Mesendoderm (in vitro differentiated cells): ENCODE measurements around the gene SLC7A7.

Source experiments
- DNase-seq: peaks from one replicate; pipeline ENCODE4 v3.0.0; 2013
- H2AK5ac ChIP-seq: 2 replicates; pipeline ENCODE4 v1.6.1; 2013; ENCODE audit warnings: low read length, inconsistent platforms
- H2BK120ac ChIP-seq: 2 replicates; pipeline ENCODE4 v1.6.1; 2013; ENCODE audit warnings: low read depth, mild to moderate bottlenecking, low read length, moderate library complexity, mixed read lengths
- H2BK15ac ChIP-seq: replicated peaks from 2 replicates; pipeline ENCODE4 v1.6.1; 2013; ENCODE audit warnings: low read depth, mild to moderate bottlenecking, moderate library complexity
- H2BK5ac ChIP-seq: 2 replicates; pipeline ENCODE4 v1.6.1; 2013; ENCODE audit warnings: low read length, inconsistent platforms
- H3K18ac ChIP-seq: 2 replicates; pipeline ENCODE4 v1.6.1; 2013; ENCODE audit warnings: mild to moderate bottlenecking, low read length, mixed read lengths
- H3K23ac ChIP-seq: one replicate; pipeline ENCODE4 v1.6.1; 2013; ENCODE audit warnings: low read length
- H3K27ac ChIP-seq: 2 replicates; pipeline ENCODE4 v1.5.1; 2013; ENCODE audit warnings: low read depth, mild to moderate bottlenecking, inconsistent platforms, low read length, moderate library complexity
- H3K27me3 ChIP-seq: 2 replicates; pipeline ENCODE4 v1.6.1; 2013; ENCODE audit warnings: low read length, control low read depth, mild to moderate bottlenecking, inconsistent platforms; ENCODE audit not compliant: insufficient read depth, poor library complexity
- H3K36me3 ChIP-seq: 2 replicates; pipeline ENCODE4 v1.6.1; 2013; ENCODE audit warnings: low read length, inconsistent platforms; ENCODE audit not compliant: control insufficient read depth, insufficient read depth
- H3K4ac ChIP-seq: one replicate; pipeline ENCODE4 v1.6.1; 2013; ENCODE audit warnings: low read depth, mild to moderate bottlenecking, low read length, moderate library complexity
- H3K4me1 ChIP-seq: 2 replicates; pipeline ENCODE4 v1.6.1; 2013; ENCODE audit warnings: low read depth, low read length, inconsistent platforms; ENCODE audit not compliant: control insufficient read depth
- H3K4me2 ChIP-seq: 2 replicates; pipeline ENCODE4 v1.6.1; 2013; ENCODE audit warnings: low read length
- H3K4me3 ChIP-seq: 2 replicates; pipeline ENCODE4 v1.5.1; 2013; ENCODE audit warnings: mild to moderate bottlenecking, low read length
- H3K56ac ChIP-seq: one replicate; pipeline ENCODE4 v1.6.1; 2013; ENCODE audit warnings: low read length
- H3K79me1 ChIP-seq: 2 replicates; pipeline ENCODE4 v1.6.1; 2013; ENCODE audit warnings: low read length, inconsistent platforms
- H3K79me2 ChIP-seq: 2 replicates; pipeline ENCODE4 v1.6.1; 2013; ENCODE audit warnings: mild to moderate bottlenecking, low read length; ENCODE audit not compliant: control insufficient read depth, insufficient read depth
- H3K9ac ChIP-seq: 2 replicates; pipeline ENCODE4 v1.6.1; 2013; ENCODE audit warnings: low read length, inconsistent platforms
- H4K5ac ChIP-seq: one replicate; pipeline ENCODE4 v1.6.1; 2013; ENCODE audit warnings: low read length
- H4K8ac ChIP-seq: one replicate; pipeline ENCODE4 v1.6.1; 2013; ENCODE audit warnings: low read depth, mild to moderate bottlenecking, control low read depth, low read length, moderate library complexity
- WGBS: extraction: QIAGEN DNeasy Blood & Tissue Kit; methylation state at CpG from one replicate; pipeline ENCODE4 v1.1.7; 2013; ENCODE audit warnings: low lambda C conversion rate, missing lambda C conversion rate; ENCODE audit not compliant: insufficient coverage; ENCODE audit errors: extremely low coverage; 5-methylcytosine and 5-hydroxymethylcytosine counted together

Gene SLC7A7

GRCh38 chr14:22820731-22821130 is 5.5 kb upstream of the SLC7A7 start:
- H3K27ac ChIP-seq, result peak overlapping the region; percentile 96
- no CpG with 5 or more reads among the region's 1 CpG for WGBS
- no peak overlapping the region for H2BK120ac ChIP-seq
- H3K27me3 ChIP-seq, result no peaks in the 10 kb centered on the region
- H3K4ac ChIP-seq, result peak overlapping the region; percentile 64
- H3K4me2 ChIP-seq, result no peak overlapping the region
- H3K36me3 ChIP-seq, result no peaks in the 10 kb centered on the region
- H2BK15ac ChIP-seq, result no peak overlapping the region
- H3K23ac ChIP-seq, result no peak overlapping the region
- no peak overlapping the region for H2AK5ac ChIP-seq
- no peak overlapping the region for H2BK5ac ChIP-seq
- DNase-seq, result peak; percentile 88
- no peak overlapping the region for H4K5ac ChIP-seq
- no peak overlapping the region for H3K9ac ChIP-seq
- no peak overlapping the region for H3K4me3 ChIP-seq
- peak overlapping the region; percentile 98 for H3K18ac ChIP-seq
- peaks cover 16% of the 10 kb centered on the region for H3K4me1 ChIP-seq
- H3K79me1 ChIP-seq, result no peaks in the 10 kb centered on the region
- H3K79me2 ChIP-seq, result no peaks in the 10 kb centered on the region
- no peak overlapping the region for H4K8ac ChIP-seq
- H3K56ac ChIP-seq, result no peak overlapping the region

- Histone ChIP-seq H3K9ac (peak overlapping the region; percentile 38), H2AK5ac (peak overlapping the region; percentile 90), H3K56ac (peak overlapping the region; percentile 63), H2BK120ac (no peak overlapping the region), H3K36me3 (no peaks in the 10 kb centered on the region), H3K4me1 (peaks cover 23% of the 10 kb centered on the region), H3K23ac (no peak overlapping the region), H3K27ac (peak overlapping the region; percentile 69), H4K5ac (no peak overlapping the region), H3K79me1 (no peaks in the 10 kb centered on the region), H4K8ac (no peak overlapping the region), H2BK15ac (peak overlapping the region; percentile 8), H3K79me2 (no peaks in the 10 kb centered on the region), H3K4ac (peak overlapping the region; percentile 46), H2BK5ac (peak overlapping the region; percentile 73), H3K27me3 (no peaks in the 10 kb centered on the region), H3K4me3 (no peak overlapping the region), H3K18ac (peak overlapping the region; percentile 72), H3K4me2 (peak overlapping the region; percentile 17)
- no CpG with 5 or more reads among the region's 10 CpGs for WGBS
- peak; percentile 72 for DNase-seq
These were observed 4.1 kb upstream of the SLC7A7 start for GRCh38 chr14:22819151-22819988.

GRCh38 chr14:22814373-22814772 is 862 bp downstream of the SLC7A7 start:
- no peak overlapping the region for H3K27ac ChIP-seq

GRCh38 chr14:22813145-22813544 is 2.1 kb downstream of the SLC7A7 start:
- DNase-seq, result no peak
- Histone ChIP-seq H3K4me1 (peaks cover 10% of the 10 kb centered on the region), H4K8ac (no peak overlapping the region), H3K56ac (no peak overlapping the region), H3K4me2 (no peak overlapping the region), H3K27ac (no peak overlapping the region), H2BK15ac (no peak overlapping the region), H3K18ac (no peak overlapping the region), H3K79me1 (no peaks in the 10 kb centered on the region), H3K79me2 (no peaks in the 10 kb centered on the region), H3K9ac (no peak overlapping the region), H3K27me3 (no peaks in the 10 kb centered on the region), H4K5ac (no peak overlapping the region), H2BK5ac (no peak overlapping the region), H3K36me3 (no peaks in the 10 kb centered on the region), H3K23ac (no peak overlapping the region), H3K4me3 (no peak overlapping the region), H2AK5ac (no peak overlapping the region), H2BK120ac (no peak overlapping the region), H3K4ac (no peak overlapping the region)
- no CpG with 5 or more reads among the region's 9 CpGs for WGBS

More at GRCh38 chr14:22814373-22814772, 862 bp downstream of the SLC7A7 start:
- Histone ChIP-seq H3K79me1 (no peaks in the 10 kb centered on the region), H3K79me2 (no peaks in the 10 kb centered on the region), H3K4ac (no peak overlapping the region), H2BK15ac (no peak overlapping the region), H2BK5ac (no peak overlapping the region), H3K4me3 (no peak overlapping the region), H3K9ac (no peak overlapping the region), H3K4me2 (no peak overlapping the region), H3K23ac (no peak overlapping the region), H3K27me3 (no peaks in the 10 kb centered on the region), H3K56ac (no peak overlapping the region), H4K8ac (no peak overlapping the region), H4K5ac (no peak overlapping the region), H3K36me3 (no peaks in the 10 kb centered on the region), H3K4me1 (peaks cover 10% of the 10 kb centered on the region), H2BK120ac (no peak overlapping the region), H2AK5ac (peak overlapping the region; percentile 92), H3K18ac (peak overlapping the region; percentile 2)
- no peak for DNase-seq
- WGBS, result no CpG with 5 or more reads among the region's 7 CpGs

GRCh38 chr14:22812744-22813143 is 2.5 kb downstream of the SLC7A7 start:
- Histone ChIP-seq H3K9ac (no peak overlapping the region), H3K36me3 (no peaks in the 10 kb centered on the region), H2BK120ac (no peak overlapping the region), H3K56ac (no peak overlapping the region), H3K4ac (no peak overlapping the region), H3K79me2 (no peaks in the 10 kb centered on the region), H3K4me1 (peaks cover 10% of the 10 kb centered on the region), H3K4me3 (no peak overlapping the region), H2AK5ac (no peak overlapping the region), H4K5ac (no peak overlapping the region), H2BK5ac (no peak overlapping the region), H3K79me1 (no peaks in the 10 kb centered on the region), H3K27ac (no peak overlapping the region), H4K8ac (no peak overlapping the region), H3K4me2 (no peak overlapping the region), H2BK15ac (no peak overlapping the region), H3K27me3 (no peaks in the 10 kb centered on the region), H3K23ac (no peak overlapping the region), H3K18ac (no peak overlapping the region)
- WGBS, result no CpG with 5 or more reads among the region's 4 CpGs
- peak; percentile 45 for DNase-seq
